Hepatocyte (in vitro differentiated cells): Measurements from ENCODE around the gene KRTAP12-2. TPM values are rescaled to one million over a fixed set of nuclear protein-coding genes. Genes with fewer than 3 reads are reported as not detected.

ENCODE experiments used
- DNase-seq: peaks from one replicate; pipeline ENCODE4 v3.0.0-alpha.2; 2016; ENCODE audit warnings: low spot score
- H2AFZ ChIP-seq: fragments of 200-600 bp; sonication (generic); 2 replicates; pipeline ENCODE4 v1.6.0; 2016; ENCODE audit warnings: antibody characterized with exemption, mild to moderate bottlenecking
- H3K27ac ChIP-seq: fragments of 200-600 bp; sonication (generic); 2 replicates; pipeline ENCODE4 v1.5.1; 2016; ENCODE audit warnings: mild to moderate bottlenecking
- H3K27me3 ChIP-seq: fragments of 200-600 bp; sonication (generic); 2 replicates; pipeline ENCODE4 v1.6.1; 2016
- H3K36me3 ChIP-seq: fragments of 200-600 bp; sonication (generic); replicated peaks from 2 replicates; pipeline ENCODE4 v1.5.1; 2016; ENCODE audit warnings: low read depth; ENCODE audit not compliant: insufficient read depth
- H3K4me1 ChIP-seq: fragments of 200-600 bp; sonication (generic); 2 replicates; pipeline ENCODE4 v1.5.1; 2016; ENCODE audit warnings: mild to moderate bottlenecking, moderate library complexity; ENCODE audit not compliant: insufficient read depth
- H3K4me2 ChIP-seq: fragments of 200-600 bp; sonication (generic); 2 replicates; pipeline ENCODE4 v1.6.0; 2016
- H3K4me3 ChIP-seq: fragments of 200-600 bp; sonication (generic); 2 replicates; pipeline ENCODE4 v1.5.1; 2016; ENCODE audit warnings: mild to moderate bottlenecking
- H3K79me2 ChIP-seq: fragments of 200-600 bp; sonication (generic); 2 replicates; pipeline ENCODE4 v1.6.0; 2017; ENCODE audit warnings: mild to moderate bottlenecking
- H3K9me2 ChIP-seq: fragments of 200-600 bp; sonication (generic); replicated peaks from 2 replicates; pipeline ENCODE4 v1.6.0; 2017; ENCODE audit warnings: mild to moderate bottlenecking; ENCODE audit not compliant: insufficient read depth
- H3K9me3 ChIP-seq: fragments of 200-600 bp; sonication (generic); 2 replicates; pipeline ENCODE4 v1.5.1; 2016; ENCODE audit warnings: low read depth, mild to moderate bottlenecking
- H4K20me1 ChIP-seq: fragments of 200-600 bp; sonication (generic); 2 replicates; pipeline ENCODE4 v1.6.0; 2016; ENCODE audit warnings: mild to moderate bottlenecking; ENCODE audit not compliant: insufficient read depth, poor library complexity, severe bottlenecking
- CTCF ChIP-seq: fragments of 200-600 bp; sonication (generic); IDR thresholded peaks from 2 replicates; pipeline ENCODE4 v1.5.1; 2016; ENCODE audit warnings: antibody characterized with exemption, mild to moderate bottlenecking; ENCODE audit not compliant: poor library complexity
- EZH2 ChIP-seq: fragments of 200-600 bp; sonication (generic); IDR thresholded peaks from 2 replicates; pipeline ENCODE4 v1.6.1; 2016; ENCODE audit warnings: antibody characterized with exemption, mild to moderate bottlenecking, borderline replicate concordance
- EZH2phosphoT487 ChIP-seq: fragments of 200-600 bp; sonication (generic); IDR thresholded peaks from one replicate; pipeline ENCODE4 v1.6.1; 2018; ENCODE audit warnings: antibody characterized with exemption, mild to moderate bottlenecking, low read depth, moderate library complexity; ENCODE audit not compliant: unreplicated experiment, severe bottlenecking
- WGBS: methylation state at CpG from one replicate; pipeline ENCODE4 v1.1.6; 2016; ENCODE audit warnings: low lambda C conversion rate; ENCODE audit errors: missing lambda C conversion rate; 5-methylcytosine and 5-hydroxymethylcytosine counted together
- polyA plus RNA-seq: library from polyadenylated mRNA; unstranded; fragments of >200 nt; fragmentation: Nextera tagmentation; extraction: Ambion mirVana; gene quantifications from 2 replicates; pipeline ENCODE4 v1.2.1, GENCODE V29; 2016
- total RNA-seq: library from RNA; depleted of rRNA; stranded (reverse); fragments of >200 nt; gene quantifications from 2 replicates; pipeline ENCODE4 v1.2.3, GENCODE V29; 2014

KRTAP12-2 gene
- total and polyA plus RNA-seq, 2 experiments from 2014 or later = not detected

DNA sequence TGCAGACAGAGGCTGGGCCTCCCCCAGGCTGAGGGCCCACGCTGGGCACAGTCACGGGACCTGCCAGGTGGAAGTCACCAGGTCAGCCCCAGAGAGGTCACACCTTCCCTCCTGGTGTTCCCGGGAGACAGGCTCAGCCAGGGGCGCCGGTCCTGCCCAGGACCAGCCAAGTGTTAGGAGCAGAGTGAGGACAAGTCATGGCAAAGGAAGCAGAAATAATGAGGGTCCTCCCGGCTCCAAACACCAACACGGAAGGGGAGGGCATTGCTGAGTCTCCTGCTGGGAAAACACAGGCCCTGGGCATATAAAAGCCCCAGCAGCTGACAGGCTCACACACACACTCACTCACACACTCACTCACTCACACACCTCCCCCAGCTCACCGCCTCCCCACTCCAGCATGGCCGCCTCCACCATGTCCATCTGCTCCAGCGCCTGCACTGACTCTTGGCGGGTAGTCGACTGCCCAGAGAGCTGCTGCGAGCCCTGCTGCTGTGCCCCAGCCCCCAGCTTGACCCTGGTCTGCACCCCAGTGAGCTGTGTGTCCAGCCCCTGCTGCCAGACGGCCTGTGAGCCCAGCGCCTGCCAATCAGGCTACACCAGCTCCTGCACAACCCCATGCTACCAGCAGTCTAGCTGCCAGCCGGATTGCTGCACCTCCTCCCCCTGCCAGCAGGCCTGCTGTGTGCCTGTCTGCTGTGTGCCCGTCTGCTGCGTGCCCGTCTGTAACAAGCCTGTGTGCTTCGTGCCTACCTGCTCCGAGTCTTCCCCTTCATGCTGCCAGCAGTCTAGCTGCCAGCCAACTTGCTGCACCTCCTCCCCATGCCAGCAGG is 29.5 kb downstream of the KRTAP12-2 start, which contains the start of gene KRTAP10-10:
Gene KRTAP10-10, plus strand, starts transcription at position 339 of the 833 bp plus-strand sequence. Its CDS starts 62 bp downstream, at position 401.
- WGBS = 83% methylated on average over 19 of the region's 21 CpGs
- H3K27me3 ChIP-seq = no peaks in the 10 kb centered on the region
- H4K20me1 ChIP-seq = no peaks in the 10 kb centered on the region
- DNase-seq = no peak
- no peak within 1 kb of the TSS for H2AFZ ChIP-seq
- no peak within 1 kb of the TSS for H3K27ac ChIP-seq
- no peak for TF ChIP-seq CTCF
- no peak for TF ChIP-seq EZH2phosphoT487
- TF ChIP-seq EZH2 = no peak
- no peak within 1 kb of the TSS for H3K4me2 ChIP-seq
- H3K4me3 ChIP-seq = no peak within 1 kb of the TSS
- no peaks in the 10 kb centered on the region for H3K9me2 ChIP-seq
- H3K36me3 ChIP-seq = no peaks in the 10 kb centered on the region
- no peaks in the 10 kb centered on the region for H3K79me2 ChIP-seq
- no peaks in the 10 kb centered on the region for H3K9me3 ChIP-seq
- H3K4me1 ChIP-seq = no peaks in the 10 kb centered on the region

- Histone ChIP-seq H3K36me3 (no peaks in the 10 kb centered on the region), H3K4me3 (no peak overlapping the region), H3K79me2 (no peaks in the 10 kb centered on the region), H4K20me1 (no peaks in the 10 kb centered on the region), H3K27me3 (no peaks in the 10 kb centered on the region), H3K27ac (no peak overlapping the region), H3K9me3 (no peaks in the 10 kb centered on the region), H3K4me2 (no peak overlapping the region), H2AFZ (no peak overlapping the region), H3K9me2 (no peaks in the 10 kb centered on the region), H3K4me1 (no peaks in the 10 kb centered on the region)
- 90% methylated on average over 15 of the region's 15 CpGs for WGBS
- no peak for DNase-seq
- TF ChIP-seq CTCF (no peak), EZH2 (no peak), EZH2phosphoT487 (no peak)
Observed at GRCh38 chr21:44636209-44637017, 30.3 kb downstream of the KRTAP12-2 start.

DNA sequence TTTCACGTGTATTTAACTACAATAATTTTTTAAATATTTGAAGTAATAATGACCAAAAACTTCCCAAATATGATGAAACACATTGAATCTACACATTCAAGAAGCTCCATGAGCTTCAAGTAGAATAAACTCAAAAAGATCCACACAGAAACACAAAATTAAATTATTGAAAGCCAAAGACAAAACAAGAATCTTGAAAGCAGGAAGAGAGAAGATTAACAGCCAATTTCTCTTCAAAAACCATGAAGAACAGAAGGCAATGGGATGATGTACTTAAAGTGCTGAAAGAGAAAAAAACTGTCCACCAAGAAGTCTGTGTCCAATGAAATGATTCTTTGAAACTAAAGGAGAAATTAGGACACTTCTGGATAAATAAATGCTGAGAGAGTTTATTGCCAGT is 34.7 kb downstream of the KRTAP12-2 start:
- 93% methylated on average over 1 of the region's 1 CpG for WGBS
- H3K4me3 ChIP-seq = no peak overlapping the region
- H3K79me2 ChIP-seq = no peaks in the 10 kb centered on the region
- no peaks in the 10 kb centered on the region for H3K36me3 ChIP-seq
- H4K20me1 ChIP-seq = no peaks in the 10 kb centered on the region
- no peak for DNase-seq
- no peak for TF ChIP-seq EZH2
- no peak for TF ChIP-seq EZH2phosphoT487
- TF ChIP-seq CTCF = no peak
- no peaks in the 10 kb centered on the region for H3K9me2 ChIP-seq
- no peaks in the 10 kb centered on the region for H3K9me3 ChIP-seq
- H3K27ac ChIP-seq = no peak overlapping the region
- H2AFZ ChIP-seq = no peak overlapping the region
- no peaks in the 10 kb centered on the region for H3K4me1 ChIP-seq
- no peak overlapping the region for H3K4me2 ChIP-seq
- no peaks in the 10 kb centered on the region for H3K27me3 ChIP-seq
